Naive B cell (primary cell): ENCODE measurements around the gene RALGPS1. TPM values are rescaled to one million over a fixed set of nuclear protein-coding genes. Genes with fewer than 3 reads are reported as not detected.

Experiments
- ATAC-seq, 2 donors: fragments of 150-1000 bp; cut with Tn5 transposase; 2 replicates each; pipeline ENCODE4 v1.10.0; 2021; ENCODE audit warnings: low read depth in 2 of 2, mild to moderate bottlenecking in 2 of 2, moderate library complexity in 2 of 2
- DNase-seq: peaks from one replicate; pipeline ENCODE4 v3.0.0; 2022
- H3K27ac Mint-ChIP-seq, 6 donors: one replicate each; pipeline ENCODE4 v1.8.0; 2020 to 2022; ENCODE audit warnings: mild to moderate bottlenecking in 6 of 6, mixed read lengths in 6 of 6, moderate library complexity in 5 of 6, inconsistent platforms in 2 of 6
- H3K27me3 Mint-ChIP-seq, 3 donors: one replicate each; pipeline ENCODE4 v1.8.0; 2021 to 2022; ENCODE audit warnings: mixed read lengths in 3 of 3, mild to moderate bottlenecking in 1 of 3
- H3K36me3 Mint-ChIP-seq, 2 donors: one replicate each; pipeline ENCODE4 v1.8.0; 2020 to 2022; ENCODE audit warnings: mixed read lengths in 2 of 2, inconsistent platforms in 1 of 2, mild to moderate bottlenecking in 1 of 2
- H3K4me1 Mint-ChIP-seq, 3 donors: one replicate each; pipeline ENCODE4 v1.8.0; 2020 to 2022; ENCODE audit warnings: mixed read lengths in 3 of 3, inconsistent platforms in 1 of 3, mild to moderate bottlenecking in 1 of 3, moderate library complexity in 1 of 3
- H3K4me3 Mint-ChIP-seq, 8 donors: one replicate each; pipeline ENCODE4 v1.8.0; 2020 to 2022; ENCODE audit warnings: mild to moderate bottlenecking in 8 of 8, mixed read lengths in 8 of 8, moderate library complexity in 8 of 8, inconsistent platforms in 2 of 8
- H3K9me3 Mint-ChIP-seq, 7 donors: one replicate each; pipeline ENCODE4 v1.8.0; 2020 to 2022; ENCODE audit warnings: mixed read lengths in 7 of 7, mild to moderate bottlenecking in 5 of 7, inconsistent platforms in 2 of 7, moderate library complexity in 1 of 7
- polyA plus RNA-seq, 6 donors: library from polyadenylated mRNA; unstranded; fragments of 300-500 nt; fragmentation: Illumina TruSeq; gene quantifications; one replicate each; pipeline ENCODE4 v1.2.3, GENCODE V29; 2021; ENCODE audit warnings: low read depth in 6 of 6

Gene RALGPS1
- polyA plus RNA-seq, 6 donors from 2014 or later = 3.0 to 7.9 (median 5.4) TPM

GRCh38 chr9:127175764-127176163 lies 261.2 kb downstream of the RALGPS1 start:
- Mint-ChIP-seq H3K4me3 (no peak overlapping the region), H3K4me1 (peaks cover 0 to 3% (median 0%) of the 10 kb centered on the region in 3 donors), H3K9me3 (no peaks in the 10 kb centered on the region), H3K27ac (no peak overlapping the region), H3K27me3 (no peaks in the 10 kb centered on the region), H3K36me3 (peaks cover 12 to 20% of the 10 kb centered on the region in 2 donors)
- ATAC-seq (no peak), DNase-seq (no peak)

DNA sequence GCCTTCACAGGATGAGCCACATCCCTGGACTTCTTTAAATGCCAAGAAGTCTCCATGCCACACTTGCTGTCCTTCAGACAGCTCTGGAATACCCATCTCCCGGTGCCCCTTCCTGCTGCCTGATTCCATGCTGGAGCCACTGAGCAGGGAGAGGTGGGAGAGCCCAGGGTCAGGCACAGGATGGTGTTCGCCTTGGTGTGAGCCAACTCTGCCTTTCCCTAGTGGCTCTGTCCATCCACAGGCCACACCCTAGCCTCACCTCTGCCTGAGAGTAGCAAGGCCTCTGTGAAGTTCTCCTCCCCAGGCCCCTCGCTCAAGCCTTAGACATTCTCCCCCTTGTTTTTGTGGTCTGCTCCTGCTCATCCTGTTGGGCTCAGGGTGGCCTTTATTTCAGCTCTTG lies 262.0 kb downstream of the RALGPS1 start:
- no peak for DNase-seq
- Mint-ChIP-seq H3K27me3 (no peaks in the 10 kb centered on the region), H3K27ac (no peak overlapping the region), H3K4me1 (peaks cover 0 to 3% (median 0%) of the 10 kb centered on the region in 3 donors), H3K9me3 (no peaks in the 10 kb centered on the region), H3K4me3 (no peak overlapping the region), H3K36me3 (peaks cover 12 to 20% of the 10 kb centered on the region in 2 donors)
- no peak for ATAC-seq

DNA sequence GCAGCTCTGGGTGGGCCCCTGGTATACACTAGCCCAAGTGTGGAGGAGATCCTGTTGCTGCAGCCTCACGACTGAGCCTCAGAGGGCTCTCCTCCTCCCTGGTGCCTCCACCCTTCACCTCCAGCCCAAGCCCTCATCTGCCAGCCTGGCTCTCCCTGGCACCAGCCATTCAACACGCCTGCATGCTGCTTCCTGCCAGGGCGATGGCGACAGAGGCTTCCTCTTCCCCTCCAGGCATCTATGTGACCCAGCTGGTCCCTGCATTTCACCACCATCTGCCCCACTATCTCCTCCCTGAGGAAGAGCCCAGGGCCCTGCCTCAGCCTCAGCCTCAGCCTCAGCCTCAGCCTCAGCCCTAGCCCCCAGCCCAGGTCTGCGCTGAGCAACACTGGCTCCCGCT lies 262.6 kb downstream of the RALGPS1 start:
- Mint-ChIP-seq H3K36me3 (peaks cover 12 to 19% of the 10 kb centered on the region in 2 donors), H3K9me3 (no peaks in the 10 kb centered on the region), H3K27ac (no peak overlapping the region), H3K4me1 (peaks cover 0 to 3% (median 0%) of the 10 kb centered on the region in 3 donors), H3K27me3 (no peaks in the 10 kb centered on the region), H3K4me3 (no peak overlapping the region)
- DNase-seq = no peak
- ATAC-seq = no peak

DNA sequence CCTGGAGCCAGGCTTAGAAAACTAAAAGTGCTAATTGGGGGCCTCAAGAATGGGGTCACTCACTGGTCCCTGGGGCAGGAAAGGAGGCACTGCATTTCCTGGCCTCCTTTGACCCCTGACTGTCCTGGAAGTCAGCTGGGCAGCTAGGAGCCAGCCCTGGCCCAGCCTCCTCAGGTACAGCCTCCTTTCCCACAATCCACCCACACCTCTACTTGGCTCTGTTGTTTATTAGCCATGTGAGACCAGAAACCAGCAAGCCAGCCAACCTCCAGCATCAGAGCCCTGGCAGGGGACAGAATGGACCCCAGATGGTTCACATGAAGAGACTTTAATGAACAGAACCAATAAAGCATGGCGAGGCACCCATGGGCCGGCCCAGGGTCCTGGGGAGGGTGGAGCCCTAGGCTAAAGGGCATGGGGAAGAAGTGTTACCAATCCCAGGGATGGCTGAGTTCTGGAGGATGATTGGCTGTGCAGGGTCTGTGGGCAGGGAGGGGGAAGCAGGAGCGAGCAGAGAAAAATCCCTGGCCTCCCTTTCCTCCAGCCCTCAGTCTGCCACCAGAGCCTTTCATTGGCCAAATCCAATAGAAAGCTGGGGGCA lies 263.2 kb downstream of the RALGPS1 start:
- peaks cover 0 to 3% (median 0%) of the 10 kb centered on the region in 3 donors for H3K4me1 Mint-ChIP-seq

GRCh38 chr9:127178686-127179632 lies 264.4 kb downstream of the RALGPS1 start:
- no peaks in the 10 kb centered on the region for H3K9me3 Mint-ChIP-seq
- ATAC-seq = no peak
- peaks cover 8 to 9% of the 10 kb centered on the region in 2 donors for H3K36me3 Mint-ChIP-seq
- no peaks in the 10 kb centered on the region for H3K27me3 Mint-ChIP-seq
- no peak for DNase-seq
- H3K4me1 Mint-ChIP-seq = peaks cover 0 to 3% (median 0%) of the 10 kb centered on the region in 3 donors
- no peak overlapping the region for H3K27ac Mint-ChIP-seq
- H3K4me3 Mint-ChIP-seq = no peak overlapping the region

More for the DNA sequence above, 263.2 kb downstream of the RALGPS1 start:
- Mint-ChIP-seq H3K36me3 (peaks cover 8 to 13% of the 10 kb centered on the region in 2 donors), H3K9me3 (no peaks in the 10 kb centered on the region), H3K27me3 (no peaks in the 10 kb centered on the region), H3K4me3 (no peak overlapping the region), H3K27ac (no peak overlapping the region)
- ATAC-seq (no peak), DNase-seq (no peak)

DNA sequence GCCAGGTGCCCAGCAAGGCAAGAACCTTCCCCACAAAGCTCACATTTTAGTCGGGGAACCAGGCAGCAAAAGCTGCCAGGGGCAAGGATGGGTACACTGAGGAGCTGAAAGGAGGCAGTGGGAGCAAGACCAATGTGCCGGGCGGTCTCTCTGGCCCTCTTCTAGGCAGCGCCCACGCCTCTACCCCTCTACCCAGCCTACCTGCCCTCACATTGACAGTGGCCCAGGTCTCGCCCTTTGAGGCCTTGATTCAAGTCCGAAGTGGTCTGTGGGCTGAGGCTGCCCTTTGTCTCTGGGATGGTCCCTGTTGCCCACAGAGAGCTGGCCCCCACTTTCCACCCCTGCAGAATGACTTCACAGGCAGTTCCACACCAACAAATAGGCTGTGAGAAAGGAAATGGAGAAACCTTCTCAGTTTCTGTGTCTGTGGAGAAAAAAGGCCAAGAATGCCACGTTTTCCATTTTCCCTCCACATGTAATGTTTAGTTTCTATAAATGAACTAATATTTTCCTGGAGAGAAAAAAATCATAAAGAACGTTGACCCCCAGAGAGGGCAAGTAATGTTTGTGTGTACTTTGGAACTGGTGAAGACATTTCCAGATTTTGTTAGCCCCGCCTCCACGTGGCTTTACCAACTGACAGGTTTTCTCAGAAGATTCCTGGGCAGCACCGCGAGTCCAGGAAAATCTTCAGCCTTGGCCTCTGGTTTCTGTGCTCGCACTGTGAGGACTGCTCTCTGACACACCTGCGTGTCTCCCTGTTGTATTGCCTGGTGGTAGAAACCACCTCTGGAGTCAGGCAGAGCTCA lies 265.3 kb downstream of the RALGPS1 start:
- no peak for DNase-seq
- H3K27me3 Mint-ChIP-seq = no peaks in the 10 kb centered on the region
- H3K9me3 Mint-ChIP-seq = no peaks in the 10 kb centered on the region
- peaks cover 0 to 3% (median 0%) of the 10 kb centered on the region in 3 donors for H3K4me1 Mint-ChIP-seq
- no peak overlapping the region for H3K27ac Mint-ChIP-seq
- H3K36me3 Mint-ChIP-seq = peaks cover under 1 to 2% of the 10 kb centered on the region in 2 donors
- no peak overlapping the region for H3K4me3 Mint-ChIP-seq
- no peak for ATAC-seq

- ATAC-seq = no peak
- no peak for DNase-seq
- Mint-ChIP-seq H3K27ac (no peak overlapping the region), H3K27me3 (no peaks in the 10 kb centered on the region), H3K4me1 (peaks cover 0 to 3% (median 0%) of the 10 kb centered on the region in 3 donors), H3K36me3 (peaks cover 8 to 9% of the 10 kb centered on the region in 2 donors), H3K9me3 (no peaks in the 10 kb centered on the region), H3K4me3 (no peak overlapping the region)
Observed at GRCh38 chr9:127180457-127181314, 266.1 kb downstream of the RALGPS1 start.

GRCh38 chr9:127181315-127181580 lies 266.7 kb downstream of the RALGPS1 start:
- Mint-ChIP-seq H3K4me1 (peaks cover 0 to 3% (median under 1%) of the 10 kb centered on the region in 3 donors), H3K9me3 (no peaks in the 10 kb centered on the region), H3K27ac (no peak overlapping the region), H3K27me3 (no peaks in the 10 kb centered on the region), H3K4me3 (no peak overlapping the region), H3K36me3 (peaks cover 9% of the 10 kb centered on the region in 2 donors)
- DNase-seq (no peak), ATAC-seq (no peak)

DNA sequence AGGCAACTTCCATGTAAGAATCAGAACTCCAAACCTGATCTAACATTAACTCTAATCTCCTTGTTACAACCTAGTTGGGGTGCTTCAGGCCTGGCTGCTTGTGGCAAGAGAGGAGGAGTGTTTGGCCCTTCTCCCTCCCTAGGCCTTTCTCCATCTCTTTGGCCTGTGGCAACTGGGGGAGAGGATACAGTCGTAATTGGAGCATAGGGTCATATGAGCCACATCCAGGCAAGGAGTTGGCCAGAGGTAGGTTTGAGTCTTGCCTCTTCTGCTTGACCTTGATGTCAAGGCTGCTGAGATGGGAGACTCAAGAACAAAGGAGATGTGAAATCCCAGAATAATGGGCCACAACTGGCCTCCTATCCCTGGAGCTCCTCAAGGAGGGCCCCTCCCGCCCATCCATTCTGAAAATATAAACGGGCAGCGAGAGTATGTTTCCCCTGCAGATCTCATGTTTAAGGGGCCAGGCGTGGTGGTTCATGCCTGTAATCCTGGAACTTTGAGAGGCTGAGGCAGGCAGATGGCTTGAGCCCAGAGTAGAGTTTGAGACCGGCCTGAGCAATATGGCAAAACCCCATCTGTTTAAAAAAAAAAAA lies 267.1 kb downstream of the RALGPS1 start:
- Mint-ChIP-seq H3K27me3 (no peaks in the 10 kb centered on the region), H3K27ac (peak overlapping the region in 1 of 6 donors; percentile 42), H3K36me3 (peaks cover 9 to 14% of the 10 kb centered on the region in 2 donors), H3K4me1 (peaks cover 0 to 5% (median 3%) of the 10 kb centered on the region in 3 donors), H3K9me3 (no peaks in the 10 kb centered on the region), H3K4me3 (peak overlapping the region in 1 of 8 donors; percentile 7)
- no peak for DNase-seq
- ATAC-seq = no peak

DNA sequence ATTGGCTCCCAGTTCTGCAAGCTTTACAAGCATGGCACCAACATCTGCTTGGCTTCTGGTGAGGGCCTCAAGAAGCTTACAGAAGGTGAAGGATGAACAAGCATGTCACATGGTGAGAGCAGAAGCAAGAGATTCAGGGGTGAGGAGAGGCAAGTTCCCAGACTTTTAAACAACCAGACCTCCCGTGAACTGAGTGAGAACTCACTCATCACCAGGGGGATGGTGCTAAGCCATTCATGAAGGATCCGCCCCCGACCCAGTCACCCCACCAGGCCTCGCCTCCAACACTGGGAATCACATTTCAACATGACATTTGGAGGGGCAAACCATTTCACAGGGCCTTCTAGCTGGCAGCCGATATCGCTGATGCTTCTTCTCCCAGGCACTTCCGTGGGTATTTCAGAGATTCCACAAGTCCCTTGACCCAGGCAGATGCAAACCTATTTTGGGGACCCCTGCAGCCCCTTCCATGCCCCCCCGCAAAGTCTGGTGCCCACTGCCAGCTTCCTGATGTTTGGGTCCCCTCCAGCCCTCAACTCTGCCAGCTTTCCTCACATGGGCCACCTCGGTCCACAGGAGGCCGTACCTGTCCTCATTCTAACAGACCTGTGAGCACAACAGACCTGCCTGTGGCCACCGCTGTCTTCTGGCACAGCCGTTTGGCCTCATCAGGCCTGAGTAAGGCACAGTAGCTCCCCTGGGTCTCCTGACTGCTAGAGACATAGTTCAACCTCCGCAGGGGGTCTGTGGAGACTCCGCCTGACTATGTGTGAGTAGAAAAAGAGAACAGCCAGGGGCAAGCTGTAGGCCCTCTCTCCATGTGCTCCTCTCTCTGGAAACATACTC lies 268.5 kb downstream of the RALGPS1 start:
- Mint-ChIP-seq H3K4me3 (peak overlapping the region in 1 of 8 donors; percentile 75), H3K36me3 (peaks cover 9 to 16% of the 10 kb centered on the region in 2 donors), H3K27me3 (no peaks in the 10 kb centered on the region), H3K27ac (no peak overlapping the region), H3K9me3 (no peaks in the 10 kb centered on the region), H3K4me1 (peaks cover 0 to 5% (median 0%) of the 10 kb centered on the region in 3 donors)
- ATAC-seq (no peak), DNase-seq (no peak)

DNA sequence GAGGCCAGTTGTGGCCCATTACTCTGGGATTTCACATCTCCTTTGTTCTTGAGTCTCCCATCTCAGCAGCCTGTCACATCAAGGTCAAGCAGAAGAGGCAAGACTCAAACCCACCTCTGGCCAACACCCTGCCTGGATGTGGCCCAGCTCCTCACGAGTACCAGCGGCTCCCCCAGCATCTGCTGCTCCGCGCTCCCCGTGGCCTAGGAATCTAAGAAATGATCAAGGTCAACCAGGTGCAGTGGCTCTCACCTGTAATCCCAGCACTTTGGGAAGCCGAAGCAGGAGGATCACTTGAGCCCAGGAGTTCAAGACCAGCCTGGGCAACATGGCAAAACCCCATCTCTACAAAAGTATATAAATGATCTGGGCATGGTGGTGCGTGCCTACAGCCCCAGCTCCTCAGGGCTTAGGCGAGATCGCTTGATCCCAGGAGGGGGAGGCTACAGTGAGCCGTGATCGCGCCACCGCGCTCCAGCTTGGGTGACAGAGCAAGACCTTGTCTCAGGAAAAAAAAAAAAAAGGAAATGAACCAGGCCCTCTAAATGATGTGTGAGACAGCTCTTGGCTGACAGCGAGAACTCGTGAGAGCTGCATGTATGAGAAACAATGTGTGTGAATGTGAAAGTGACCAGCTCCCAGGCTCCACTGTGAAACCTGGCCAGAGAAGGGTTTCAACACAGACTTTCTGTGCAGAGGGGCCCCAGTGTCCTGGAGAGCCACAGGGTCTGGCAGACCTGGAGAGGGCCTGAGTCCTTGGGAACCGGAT lies 269.4 kb downstream of the RALGPS1 start:
- Mint-ChIP-seq H3K4me3 (no peak overlapping the region), H3K36me3 (peaks cover 9 to 16% of the 10 kb centered on the region in 2 donors), H3K27ac (no peak overlapping the region), H3K4me1 (peaks cover 0 to 5% (median 0%) of the 10 kb centered on the region in 3 donors), H3K27me3 (no peaks in the 10 kb centered on the region), H3K9me3 (no peaks in the 10 kb centered on the region)
- ATAC-seq (no peak), DNase-seq (no peak)
